ENCODE results near the gene ZNF598.

DNA sequence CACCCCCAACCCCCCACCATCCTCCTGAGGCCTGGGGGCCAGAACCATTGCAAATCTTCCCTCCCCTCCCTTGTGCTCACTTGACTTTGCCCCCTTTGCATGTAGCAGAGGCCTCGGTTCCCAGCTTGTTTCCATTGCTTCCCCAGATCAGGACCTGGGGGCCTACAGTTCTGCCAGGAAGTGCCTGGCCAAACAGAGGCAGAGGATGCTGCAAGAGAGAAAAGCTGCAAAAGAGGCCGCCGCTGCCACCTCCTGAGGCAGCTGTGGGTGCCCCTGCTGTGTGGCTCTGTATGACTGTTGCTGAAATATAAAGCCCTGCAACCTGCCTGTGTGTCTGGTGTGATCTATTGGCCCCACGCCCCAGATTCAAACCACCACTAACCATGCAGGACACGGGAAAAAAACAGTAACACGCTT lies 48.0 kb downstream of the ZNF598 start:
- TF ChIP-seq, protein P1, sequence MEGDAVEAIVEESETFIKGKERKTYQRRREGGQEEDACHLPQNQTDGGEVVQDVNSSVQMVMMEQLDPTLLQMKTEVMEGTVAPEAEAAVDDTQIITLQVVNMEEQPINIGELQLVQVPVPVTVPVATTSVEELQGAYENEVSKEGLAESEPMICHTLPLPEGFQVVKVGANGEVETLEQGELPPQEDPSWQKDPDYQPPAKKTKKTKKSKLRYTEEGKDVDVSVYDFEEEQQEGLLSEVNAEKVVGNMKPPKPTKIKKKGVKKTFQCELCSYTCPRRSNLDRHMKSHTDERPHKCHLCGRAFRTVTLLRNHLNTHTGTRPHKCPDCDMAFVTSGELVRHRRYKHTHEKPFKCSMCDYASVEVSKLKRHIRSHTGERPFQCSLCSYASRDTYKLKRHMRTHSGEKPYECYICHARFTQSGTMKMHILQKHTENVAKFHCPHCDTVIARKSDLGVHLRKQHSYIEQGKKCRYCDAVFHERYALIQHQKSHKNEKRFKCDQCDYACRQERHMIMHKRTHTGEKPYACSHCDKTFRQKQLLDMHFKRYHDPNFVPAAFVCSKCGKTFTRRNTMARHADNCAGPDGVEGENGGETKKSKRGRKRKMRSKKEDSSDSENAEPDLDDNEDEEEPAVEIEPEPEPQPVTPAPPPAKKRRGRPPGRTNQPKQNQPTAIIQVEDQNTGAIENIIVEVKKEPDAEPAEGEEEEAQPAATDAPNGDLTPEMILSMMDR (conservative IDR thresholded peaks at IDR 0.05 in 1 of 2, IDR thresholded peaks at IDR 0.05 in 1 of 2; ENCODE audit: extremely low read depth in 1 of 2, insufficient read depth in 1 of 2, low read depth in 1 of 2, low read length in 2 of 2) = no peak
- TF ChIP-seq EZH2 (IDR thresholded peaks at IDR 0.05; ENCODE audit: borderline replicate concordance, low read length) = no peak

Data from mammary epithelial cell (primary cell).